GM21367 (cell line): Measurements from ENCODE around the gene USP32.
A peak's percentile ranks its signal among the peaks of the same experiment; 100 is the strongest.
"Not testable (repeated sequence)": the region's sequence is repeated elsewhere in the genome, so short reads cannot be mapped to it uniquely, and the experiment has no call there.

Experiments
- ATAC-seq: cut with Tn5 transposase; IDR thresholded peaks from one replicate; pipeline ENCODE4 v1.9.1; 2021; ENCODE audit not compliant: unreplicated experiment

The USP32 gene

DNA sequence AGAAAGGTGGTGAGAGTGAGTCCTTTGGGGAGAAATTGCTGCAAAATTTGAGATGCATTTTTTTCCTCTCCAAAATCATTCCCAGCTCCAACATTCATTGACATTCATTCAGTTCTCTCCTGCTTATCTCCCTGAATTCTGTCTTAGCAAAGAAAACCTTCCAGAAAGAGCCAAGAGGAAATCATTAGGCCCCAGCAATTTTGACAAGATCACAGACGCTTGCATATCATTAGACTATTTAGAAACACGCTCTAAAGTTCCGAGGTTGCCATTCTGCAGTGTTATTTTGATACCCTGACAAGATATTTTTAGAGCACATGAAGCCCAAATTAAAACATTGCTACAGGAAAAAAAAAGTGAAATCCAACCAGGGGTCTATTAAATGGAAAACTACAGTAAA lies 20.8 kb upstream of the USP32 start:
- no peak for ATAC-seq

DNA sequence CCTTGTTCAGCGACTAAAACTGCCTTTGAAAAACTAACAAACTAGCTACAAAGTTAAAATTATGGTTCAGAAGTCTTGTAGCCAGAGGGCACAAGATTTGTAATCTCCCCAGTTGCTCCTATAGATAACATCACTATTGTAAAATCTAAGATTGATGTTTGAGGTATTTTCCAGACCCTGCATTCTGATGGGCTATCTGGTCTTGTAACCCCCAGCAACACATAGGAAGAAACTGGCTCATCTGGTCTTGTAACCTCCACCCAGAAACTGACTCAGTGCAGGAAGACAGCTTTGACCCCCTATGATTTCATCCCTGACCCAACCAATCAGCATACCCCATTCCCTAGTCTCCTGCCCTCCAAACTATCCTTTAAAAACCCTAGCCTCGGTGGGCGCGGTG lies 18.1 kb upstream of the USP32 start:
- ATAC-seq: no peak

DNA sequence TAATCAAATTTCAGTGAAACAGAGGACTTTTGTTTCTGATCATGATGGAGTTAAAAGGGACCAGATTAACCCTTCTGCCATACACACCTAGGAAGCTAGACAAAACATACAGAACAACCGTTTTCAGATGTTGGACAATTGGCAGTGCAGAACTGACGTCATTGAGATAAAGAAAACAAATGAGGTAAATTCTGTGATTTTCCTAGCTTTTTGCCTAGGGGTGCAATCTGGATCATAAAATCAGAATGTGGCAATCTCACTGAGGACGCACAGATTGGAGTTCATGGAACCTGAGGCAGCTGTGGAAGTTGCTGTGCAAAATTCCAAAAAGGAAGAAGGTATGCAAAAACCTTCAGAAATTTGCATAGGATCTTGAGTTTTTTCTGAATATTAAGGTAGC lies 15.0 kb upstream of the USP32 start:
- ATAC-seq: no peak

DNA sequence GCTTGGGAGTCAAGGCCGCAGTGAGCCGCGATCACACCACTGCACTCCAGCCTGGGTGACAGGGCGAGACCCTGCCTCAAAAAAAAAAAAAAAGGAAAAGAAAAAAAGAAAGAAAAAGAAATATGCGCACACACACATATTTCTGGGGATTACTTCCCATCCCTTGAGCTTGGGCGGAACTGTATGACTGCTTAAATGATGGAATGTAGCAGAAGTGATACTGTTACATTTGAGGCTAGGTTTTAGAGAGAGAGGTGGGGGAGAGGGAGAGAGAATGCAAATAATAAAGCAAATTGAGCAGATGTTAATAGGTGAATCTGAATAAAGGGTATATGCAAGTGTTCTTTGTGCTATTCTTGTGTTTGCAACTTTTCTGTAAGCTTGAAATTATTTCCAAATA lies 12.0 kb upstream of the USP32 start:
- no peak for ATAC-seq

DNA sequence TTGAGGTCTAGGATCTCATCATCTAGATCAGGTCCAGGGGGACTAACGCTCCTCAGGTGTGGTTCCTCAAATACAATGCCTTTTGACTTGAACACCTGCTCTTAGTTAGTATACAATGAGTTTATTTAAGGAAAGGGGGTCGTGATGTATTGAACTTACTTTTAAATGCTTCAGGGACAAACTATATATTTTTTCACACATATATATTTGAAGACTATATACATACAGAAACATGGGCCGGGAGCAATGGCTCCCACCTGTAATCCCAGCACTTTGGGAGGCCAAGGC lies 11.5 kb upstream of the USP32 start:
- no peak for ATAC-seq

DNA sequence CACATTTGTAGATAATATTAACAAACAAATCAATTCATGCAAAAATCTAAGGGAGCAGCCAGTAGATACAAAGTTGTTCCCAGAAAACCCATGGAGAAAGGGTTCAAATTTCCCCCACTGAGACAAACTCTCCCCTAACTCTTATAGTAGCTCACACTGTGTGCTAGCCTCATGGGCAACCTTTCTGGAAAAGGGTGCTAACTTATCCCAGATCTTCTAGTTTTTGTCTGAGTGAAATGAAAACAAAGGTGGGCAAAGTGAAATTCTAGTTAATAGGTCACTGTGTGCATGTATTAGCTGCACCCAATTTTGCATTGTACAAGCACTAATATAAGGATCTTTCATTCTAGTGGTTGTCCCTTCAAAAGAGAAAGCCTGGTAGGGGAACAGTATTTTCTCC lies 9.9 kb upstream of the USP32 start:
- no peak for ATAC-seq

DNA sequence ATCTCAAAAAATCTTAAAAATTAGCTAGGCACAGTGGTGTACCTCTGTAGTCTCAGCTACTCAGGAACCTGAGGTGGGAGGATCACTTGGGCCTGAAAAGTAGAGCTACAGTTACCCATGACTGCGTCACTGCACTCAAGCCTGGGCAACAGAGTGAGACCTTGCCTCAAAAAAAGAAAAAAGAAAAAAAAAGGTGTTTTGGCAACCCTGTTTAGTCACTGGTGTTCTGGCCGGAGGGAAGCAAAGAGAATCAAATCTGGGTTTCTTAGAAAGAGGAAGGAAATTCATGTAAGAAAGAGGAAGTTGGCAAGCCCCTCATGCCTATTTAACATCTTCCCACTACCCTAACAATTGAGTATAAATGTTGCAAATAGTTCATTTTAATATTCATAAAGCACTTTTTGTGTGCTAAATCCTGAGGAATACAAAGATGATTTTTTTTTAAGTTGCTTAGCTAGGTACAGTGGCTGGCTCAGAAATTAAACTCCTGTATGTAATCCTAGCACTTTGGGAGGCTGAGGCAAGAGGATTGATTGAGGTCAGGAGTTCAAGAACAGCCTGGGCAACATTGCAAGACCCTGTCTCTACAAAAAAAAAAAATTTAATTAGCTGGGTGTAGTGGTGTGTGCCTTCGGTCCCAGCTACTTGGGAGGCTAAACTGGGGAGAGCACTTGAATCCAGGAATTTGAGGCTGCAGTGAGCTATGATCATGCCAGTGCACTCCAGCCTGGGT lies 6.5 kb upstream of the USP32 start:
- ATAC-seq: peak; percentile 73

DNA sequence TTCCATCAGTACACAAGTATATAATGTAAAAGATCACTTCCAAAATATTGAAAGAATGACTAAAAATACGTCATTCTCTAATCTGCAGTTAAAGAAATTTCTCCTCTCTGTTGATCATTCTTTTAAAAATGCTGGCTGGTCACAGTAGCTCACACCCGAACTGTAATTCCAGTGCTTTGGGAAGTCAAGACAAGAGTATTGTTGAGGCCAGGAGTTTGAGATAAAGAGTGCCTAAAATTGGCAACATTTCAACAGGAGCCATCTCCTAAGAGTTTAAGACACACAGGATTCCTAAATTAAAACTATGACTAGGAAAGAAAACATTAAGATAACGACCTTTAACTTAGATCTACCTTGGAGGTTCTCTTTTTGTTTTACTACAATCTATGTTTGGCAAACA lies 4.5 kb upstream of the USP32 start:
- no peak for ATAC-seq

DNA sequence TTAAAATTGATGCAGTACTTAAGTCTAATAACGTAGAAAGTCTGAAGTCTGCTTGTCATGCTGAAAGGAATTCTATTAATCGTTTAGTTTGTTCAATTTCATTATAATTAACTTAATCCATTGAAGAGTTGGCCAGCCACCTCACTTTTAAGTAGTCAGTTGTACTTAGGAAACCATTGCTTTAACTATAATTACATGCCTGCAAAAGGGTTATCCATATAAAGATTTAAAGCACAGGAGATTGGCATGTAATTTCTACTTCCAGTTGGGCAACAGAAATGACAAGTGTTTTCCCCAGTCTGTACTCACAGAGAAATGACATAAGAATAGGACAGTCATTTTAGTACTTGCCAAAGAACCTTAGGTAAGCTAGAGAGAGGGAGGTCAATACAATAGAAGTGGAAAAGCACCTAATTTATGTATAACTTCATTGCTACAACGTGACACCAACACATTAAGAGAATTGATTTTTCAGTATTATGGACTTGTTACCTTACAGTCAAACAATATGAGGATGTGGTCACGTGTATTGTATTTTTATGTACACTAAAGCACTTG lies 3.7 kb upstream of the USP32 start:
- ATAC-seq: no peak

DNA sequence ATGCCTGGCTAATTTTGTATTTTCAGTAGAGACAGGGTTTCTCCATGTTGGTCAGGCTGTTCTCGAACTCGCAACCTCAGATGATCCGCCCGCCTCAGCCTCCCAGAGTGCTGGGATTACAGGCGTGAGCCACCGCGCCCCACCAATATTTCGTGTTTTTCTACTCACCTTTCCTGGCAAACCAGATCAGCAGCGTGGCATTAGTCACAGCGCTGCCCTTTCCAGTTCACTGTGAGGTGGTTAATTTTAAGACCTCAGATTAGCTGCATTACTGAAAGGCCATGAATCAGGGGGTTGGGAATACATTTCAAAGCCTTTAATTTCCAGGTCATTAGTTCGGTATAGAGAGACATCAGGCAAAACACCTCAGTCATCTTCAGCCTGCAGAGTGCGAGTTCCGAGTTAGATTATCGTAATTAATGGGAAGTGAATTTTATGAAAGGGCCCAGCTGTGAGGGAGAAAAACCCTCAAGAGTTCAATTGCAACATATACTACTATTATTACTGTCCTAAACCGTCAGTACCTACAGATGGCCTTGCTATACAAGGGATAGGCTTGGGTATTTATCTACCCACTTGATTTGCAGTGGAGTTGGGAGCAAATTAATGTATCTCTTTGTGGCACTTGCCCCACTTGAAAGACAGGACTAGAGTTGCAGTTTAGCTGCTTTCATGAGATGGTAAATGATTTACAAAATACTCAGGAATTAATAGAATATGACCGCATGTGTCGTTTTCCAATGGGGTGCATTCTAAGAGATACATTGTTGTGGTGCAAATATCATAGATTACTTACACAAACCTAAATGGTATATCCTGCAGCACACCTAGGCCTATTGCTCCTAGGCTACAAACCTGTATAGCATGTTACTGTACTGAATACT lies 2.1 kb upstream of the USP32 start:
- ATAC-seq: no peak

DNA sequence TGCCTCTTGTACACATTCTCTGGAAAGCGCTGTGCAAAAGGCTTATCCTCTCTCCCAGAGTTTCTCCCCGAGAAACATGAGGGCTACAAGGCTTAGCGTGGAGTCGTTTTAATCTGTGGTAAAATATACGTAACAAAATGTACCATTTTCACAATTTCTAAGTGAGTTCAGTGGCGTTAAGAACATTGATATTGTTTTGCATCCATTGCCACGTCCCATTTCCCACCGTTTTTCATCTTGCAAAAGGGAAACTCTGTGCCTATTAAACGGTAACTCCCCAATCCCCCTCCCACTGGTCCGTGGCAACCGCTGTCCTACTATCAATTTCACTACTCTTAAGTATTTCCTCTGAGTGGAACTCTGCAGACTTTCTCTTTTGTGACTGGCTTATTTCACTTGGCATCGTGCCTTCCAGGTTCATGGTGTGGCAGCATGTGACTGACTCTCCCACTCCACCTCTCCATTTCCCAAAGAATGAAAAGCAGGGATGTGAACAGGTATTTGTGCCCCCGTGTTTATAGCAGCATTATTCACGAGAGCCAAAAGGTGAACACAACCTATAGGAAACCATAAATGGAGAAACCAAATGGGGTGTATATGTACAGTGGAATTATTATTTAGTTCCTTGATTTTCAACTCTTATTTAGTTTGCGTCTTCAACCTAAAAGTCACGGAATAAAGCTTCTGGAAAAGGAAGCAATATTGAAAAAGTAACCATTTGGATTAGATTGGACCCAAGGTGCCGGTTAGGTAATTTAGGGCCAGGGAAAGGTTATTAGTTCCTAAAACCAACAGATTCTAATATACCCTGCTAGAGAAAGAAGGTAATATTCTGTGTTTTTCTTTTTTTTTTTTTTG lies 1.1 kb upstream of the USP32 start:
- no peak for ATAC-seq

DNA sequence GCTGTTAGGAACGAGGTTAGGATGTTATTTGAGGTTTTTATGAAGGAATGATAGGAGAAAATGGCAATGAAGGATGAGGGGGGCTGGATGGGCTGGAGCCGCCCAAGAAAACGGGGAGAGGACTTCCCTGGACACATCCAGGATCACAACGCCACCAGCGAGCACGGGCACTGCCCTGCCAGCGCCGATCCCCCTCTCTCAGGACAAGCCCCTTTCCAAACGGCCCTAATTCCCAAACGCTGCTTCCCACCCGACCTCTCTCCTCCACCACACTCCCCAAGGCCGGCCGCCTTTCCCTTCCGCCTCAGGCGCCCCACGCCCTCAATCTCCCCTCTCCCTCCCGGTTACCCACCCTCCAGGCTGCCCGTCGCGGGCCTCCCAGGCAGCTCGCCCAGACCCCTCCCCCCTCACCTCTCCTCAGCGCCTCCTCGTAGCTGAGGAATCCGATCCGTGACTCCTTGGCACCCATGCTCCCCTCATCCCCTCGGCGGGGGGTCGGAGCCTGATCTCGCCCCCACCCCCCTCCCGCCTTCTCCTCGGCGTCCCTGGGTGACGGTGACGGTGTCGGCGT lies 377 bp downstream of the USP32 start:
- peak; percentile 10 for ATAC-seq

DNA sequence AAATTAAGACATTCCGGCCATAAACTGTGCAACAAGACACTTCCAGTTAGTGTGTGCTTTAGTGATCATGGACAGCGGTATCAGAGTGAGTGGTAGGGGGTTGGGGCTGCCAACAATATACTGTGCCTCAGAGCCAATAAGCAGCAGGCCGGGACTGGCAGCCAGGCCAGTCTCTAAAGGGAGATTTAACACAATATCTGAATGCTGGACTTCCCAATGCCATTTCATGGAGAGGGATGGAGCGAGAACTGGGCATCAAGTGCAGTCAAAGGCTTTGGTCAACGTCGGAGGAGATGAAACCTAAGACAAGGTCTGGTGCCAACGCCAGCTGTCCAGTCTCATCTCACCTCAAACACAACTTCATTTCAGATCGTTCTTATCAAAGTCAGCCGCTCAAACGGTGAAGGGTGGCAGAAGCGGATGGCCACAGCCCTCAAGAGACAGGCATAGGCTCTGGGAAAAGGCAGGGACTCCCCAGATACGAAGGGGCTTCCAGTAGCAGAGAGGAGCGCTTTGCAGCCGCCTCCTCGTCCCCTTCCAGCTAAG lies 935 bp downstream of the USP32 start:
- no peak for ATAC-seq

DNA sequence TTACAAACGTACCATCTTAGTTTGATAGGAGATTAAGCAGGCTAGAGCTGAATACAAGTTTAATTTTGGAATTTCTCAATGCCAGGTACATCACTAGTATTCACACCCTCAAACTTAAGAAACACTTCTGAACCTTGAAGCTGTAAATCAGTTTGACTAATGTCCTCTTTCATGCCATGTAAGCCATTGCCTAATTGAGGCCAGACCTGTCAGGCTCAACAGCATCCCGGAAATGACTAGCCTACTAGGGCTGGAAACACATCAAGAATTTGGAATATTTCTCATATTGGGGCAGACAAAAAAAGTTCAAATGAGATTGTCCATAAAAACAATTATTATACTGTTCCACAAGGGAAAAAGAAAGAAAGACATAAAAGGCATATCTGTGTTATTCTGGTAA lies 1.7 kb downstream of the USP32 start:
- ATAC-seq: no peak

DNA sequence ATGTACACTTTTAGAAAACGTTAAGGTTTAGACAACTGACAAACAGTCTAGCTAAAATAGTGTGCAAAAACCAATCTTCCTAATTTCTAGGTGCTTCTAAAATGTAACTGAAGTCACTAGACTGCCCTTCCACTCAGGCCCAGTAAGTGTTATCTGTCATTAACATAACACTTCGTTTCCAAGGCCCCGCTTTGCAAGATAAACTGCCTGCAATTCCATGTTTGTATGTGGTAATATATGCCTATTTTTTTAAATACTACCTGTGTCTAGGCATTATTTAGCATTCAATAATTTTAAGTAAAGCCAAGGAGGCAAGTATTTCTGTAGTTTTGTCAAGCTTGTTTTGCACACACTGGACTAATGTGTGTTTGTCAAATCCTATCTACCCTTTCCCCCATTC lies 3.2 kb downstream of the USP32 start:
- no peak for ATAC-seq

DNA sequence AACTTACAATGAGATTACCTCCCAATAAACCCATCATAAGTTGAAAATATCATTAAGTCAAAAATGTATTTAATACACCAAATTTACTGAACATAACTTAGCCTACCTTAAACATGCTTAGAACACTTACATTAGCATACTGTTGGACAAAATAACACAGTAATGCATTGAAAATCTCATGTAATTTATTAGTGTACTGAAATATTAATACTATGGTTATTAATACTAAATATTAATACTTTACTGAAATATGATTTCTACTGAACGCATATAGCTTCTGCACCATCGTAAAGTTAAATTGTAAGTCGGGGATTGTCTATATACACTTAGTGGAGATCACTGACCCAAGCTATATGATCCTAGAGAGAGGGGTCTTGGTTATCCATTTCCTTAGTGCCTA lies 4.3 kb downstream of the USP32 start:
- ATAC-seq: no peak

DNA sequence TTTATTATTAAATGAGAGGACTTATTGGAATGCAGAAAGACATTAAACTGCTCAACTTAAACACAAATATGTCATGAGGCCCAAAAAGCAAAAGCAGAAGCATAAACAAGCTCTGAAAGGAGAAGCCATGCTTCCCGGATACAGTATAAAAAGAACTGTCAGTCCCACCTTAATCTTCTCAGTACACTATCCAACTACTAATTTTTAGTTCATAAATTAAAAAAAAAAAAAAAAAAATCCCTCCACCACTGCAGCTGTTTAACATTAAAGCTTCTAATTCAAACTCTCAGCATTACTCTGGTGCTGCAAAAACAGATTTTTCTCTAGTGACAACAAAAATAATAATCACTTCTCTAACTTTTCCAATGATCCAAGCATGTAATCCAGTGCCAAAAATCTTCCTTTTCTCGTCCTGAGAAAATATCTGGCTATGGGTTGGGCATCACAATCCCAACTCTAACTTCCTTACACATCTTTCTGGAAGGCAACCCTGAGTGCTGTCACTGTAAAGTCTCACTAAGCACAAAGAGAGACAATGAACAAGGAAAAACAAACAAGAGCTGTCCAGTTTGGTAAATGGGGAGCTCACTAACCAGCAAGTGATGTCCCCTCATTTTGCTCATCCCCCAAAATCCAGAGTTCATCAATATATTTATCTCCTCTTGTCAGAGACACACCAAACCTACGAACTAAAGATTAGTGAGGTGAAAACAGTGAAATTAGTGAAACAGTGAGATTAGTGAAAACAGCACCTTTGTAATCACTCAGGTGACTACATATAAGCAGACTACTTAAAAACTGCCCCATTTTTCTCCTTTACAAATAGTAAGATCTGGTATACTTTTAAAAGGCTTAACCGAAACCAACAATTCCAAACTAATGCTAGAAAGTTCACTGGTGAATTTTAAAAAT lies 5.5 kb downstream of the USP32 start:
- no peak for ATAC-seq

DNA sequence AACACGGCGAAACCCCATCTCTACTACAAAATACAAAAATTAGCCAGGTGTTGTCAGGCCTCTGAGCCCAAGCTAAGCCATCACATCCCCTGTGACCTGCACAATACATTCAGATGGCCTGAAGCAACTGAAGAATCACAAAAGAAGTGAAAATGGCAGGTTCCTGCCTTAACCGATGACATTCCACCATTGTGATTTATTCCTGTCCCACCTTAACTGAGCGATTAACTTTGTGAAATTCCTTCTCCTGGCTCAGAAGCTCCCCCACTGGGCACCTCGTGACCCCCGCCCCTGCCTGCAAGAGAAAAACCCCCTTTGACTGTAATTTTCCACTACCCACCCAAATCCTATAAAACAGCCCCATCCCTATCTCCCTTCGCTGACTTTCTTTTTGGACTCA lies 7.0 kb downstream of the USP32 start:
- not testable (repeated sequence) for ATAC-seq

DNA sequence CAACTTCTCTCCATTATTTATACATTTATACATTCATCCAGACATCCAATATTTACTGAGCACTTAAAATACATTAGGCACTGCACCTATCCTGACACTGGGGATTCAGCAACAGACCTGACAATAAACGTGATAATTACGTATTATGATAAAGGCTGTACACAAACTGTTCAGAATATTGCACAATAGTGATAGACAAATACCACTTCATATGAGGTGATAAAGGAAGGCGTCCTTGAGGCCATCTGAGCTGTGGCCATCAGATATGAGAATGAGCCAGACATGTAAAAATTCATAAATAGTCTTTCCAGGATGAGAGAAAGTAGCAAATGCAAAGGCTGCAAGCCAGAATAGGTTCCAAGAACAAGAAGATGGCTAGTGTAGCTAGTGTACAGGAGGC lies 8.6 kb downstream of the USP32 start:
- ATAC-seq: no peak

DNA sequence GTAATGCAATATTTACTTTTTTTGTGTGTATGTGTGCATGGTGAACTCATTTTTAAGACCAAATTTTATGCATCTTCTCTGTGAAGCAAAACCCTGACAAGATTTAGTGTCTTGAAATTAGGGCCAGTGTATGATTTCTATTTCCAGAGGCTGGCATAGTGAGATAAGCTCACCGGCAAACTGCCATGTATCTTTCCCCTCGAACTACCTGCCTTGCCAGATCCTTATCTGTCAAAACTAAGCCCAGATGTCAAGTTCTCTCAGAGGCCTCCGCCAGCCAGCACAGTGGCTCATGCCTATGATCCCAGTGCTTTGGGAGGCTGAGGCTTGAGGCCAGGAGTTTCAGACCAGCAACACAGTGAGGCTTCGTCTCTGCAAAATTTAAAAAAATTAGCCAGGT lies 10.0 kb downstream of the USP32 start:
- ATAC-seq: no peak
